ENCODE measurements around the gene ZNF236.
"Not testable (repeated sequence)": the region's sequence is repeated elsewhere in the genome, so short reads cannot be mapped to it uniquely, and the experiment has no call there.

ZNF236 gene

GRCh38 chr18:76953583-76954233, 131.4 kb downstream of the ZNF236 start:
- DNase-seq, result no peak

- no peak for DNase-seq
These were observed 133.3 kb downstream of the ZNF236 start for GRCh38 chr18:76955524-76956170.

GRCh38 chr18:76956648-76957047, 134.3 kb downstream of the ZNF236 start:
- DNase-seq, result no peak

- DNase-seq, result no peak
These were observed 135.3 kb downstream of the ZNF236 start for GRCh38 chr18:76957384-76958355.

- DNase-seq, result no peak
These were observed 136.5 kb downstream of the ZNF236 start for GRCh38 chr18:76958692-76959341.

GRCh38 chr18:76959605-76960004, 137.2 kb downstream of the ZNF236 start:
- DNase-seq, result no peak

- DNase-seq, result no peak
These were observed 138.2 kb downstream of the ZNF236 start for GRCh38 chr18:76960528-76961035.

GRCh38 chr18:76962851-76963250, 140.5 kb downstream of the ZNF236 start:
- no peak for DNase-seq

- no peak for DNase-seq
These were observed 141.6 kb downstream of the ZNF236 start for GRCh38 chr18:76963936-76964335.

GRCh38 chr18:76965555-76966151, 143.3 kb downstream of the ZNF236 start:
- DNase-seq, result not testable (repeated sequence)

- DNase-seq, result not testable (repeated sequence)
These were observed 144.9 kb downstream of the ZNF236 start for GRCh38 chr18:76967299-76967698.

GRCh38 chr18:76967721-76968472, 145.5 kb downstream of the ZNF236 start:
- no peak for DNase-seq

- DNase-seq, result no peak
These were observed 148.6 kb downstream of the ZNF236 start for GRCh38 chr18:76970770-76971559.

- DNase-seq, result no peak
These were observed 149.9 kb downstream of the ZNF236 start for GRCh38 chr18:76972241-76972640.

GRCh38 chr18:76972846-76973519, 150.6 kb downstream of the ZNF236 start:
- DNase-seq, result no peak

- DNase-seq, result no peak
These were observed 151.3 kb downstream of the ZNF236 start for GRCh38 chr18:76973520-76974266.

- no peak for DNase-seq
These were observed 152.0 kb downstream of the ZNF236 start for GRCh38 chr18:76974386-76974785.

- no peak for DNase-seq
These were observed 153.3 kb downstream of the ZNF236 start for GRCh38 chr18:76975577-76976110.

- no peak for DNase-seq
These were observed 154.8 kb downstream of the ZNF236 start for GRCh38 chr18:76977108-76977621.
